GM12801 (cell line): ENCODE data around the gene COA6.

Source experiments
- TF ChIP-seq, protein P1 (sequence below): IDR thresholded peaks from one replicate; pipeline ENCODE4 v1.5.1; 2011; ENCODE audit warnings: control low read depth; ENCODE audit not compliant: insufficient read length; ENCODE audit errors: extremely low read depth

The COA6 gene

DNA sequence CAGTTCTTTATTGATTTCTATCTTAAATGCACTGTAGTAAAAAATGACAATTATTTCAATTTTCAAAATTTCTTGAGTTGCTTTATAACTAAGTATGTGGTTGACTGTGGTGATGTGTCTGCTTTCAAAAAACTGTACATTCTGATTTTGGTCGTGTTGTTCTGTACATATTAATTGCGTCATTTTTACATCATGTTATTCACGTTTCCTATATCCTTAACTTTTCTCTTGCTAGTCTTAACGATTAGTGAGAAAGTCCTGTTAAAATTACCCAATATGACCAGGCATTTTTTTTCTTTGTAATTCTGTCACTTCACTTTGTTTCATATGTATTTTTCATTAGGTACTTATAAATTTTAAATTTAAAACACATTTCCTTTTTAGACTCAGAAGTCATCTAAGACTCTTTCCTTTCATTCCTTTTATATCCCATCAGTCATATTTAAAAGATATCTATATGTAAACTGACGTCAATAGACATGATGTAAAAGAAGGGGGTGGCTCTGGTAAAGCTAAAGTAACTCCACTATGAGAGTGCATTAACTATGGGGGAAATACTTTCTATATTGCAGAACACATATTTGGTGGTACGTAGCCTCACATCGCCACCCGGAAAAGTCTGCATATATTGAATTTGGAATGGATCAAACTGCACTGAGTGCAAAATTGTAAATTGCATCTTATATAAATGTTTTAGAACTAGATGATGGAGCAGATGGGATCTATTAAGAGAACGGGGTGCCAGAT lies 1.1 kb upstream of the COA6 start:
- TF ChIP-seq, protein P1, sequence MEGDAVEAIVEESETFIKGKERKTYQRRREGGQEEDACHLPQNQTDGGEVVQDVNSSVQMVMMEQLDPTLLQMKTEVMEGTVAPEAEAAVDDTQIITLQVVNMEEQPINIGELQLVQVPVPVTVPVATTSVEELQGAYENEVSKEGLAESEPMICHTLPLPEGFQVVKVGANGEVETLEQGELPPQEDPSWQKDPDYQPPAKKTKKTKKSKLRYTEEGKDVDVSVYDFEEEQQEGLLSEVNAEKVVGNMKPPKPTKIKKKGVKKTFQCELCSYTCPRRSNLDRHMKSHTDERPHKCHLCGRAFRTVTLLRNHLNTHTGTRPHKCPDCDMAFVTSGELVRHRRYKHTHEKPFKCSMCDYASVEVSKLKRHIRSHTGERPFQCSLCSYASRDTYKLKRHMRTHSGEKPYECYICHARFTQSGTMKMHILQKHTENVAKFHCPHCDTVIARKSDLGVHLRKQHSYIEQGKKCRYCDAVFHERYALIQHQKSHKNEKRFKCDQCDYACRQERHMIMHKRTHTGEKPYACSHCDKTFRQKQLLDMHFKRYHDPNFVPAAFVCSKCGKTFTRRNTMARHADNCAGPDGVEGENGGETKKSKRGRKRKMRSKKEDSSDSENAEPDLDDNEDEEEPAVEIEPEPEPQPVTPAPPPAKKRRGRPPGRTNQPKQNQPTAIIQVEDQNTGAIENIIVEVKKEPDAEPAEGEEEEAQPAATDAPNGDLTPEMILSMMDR, result no peak

DNA sequence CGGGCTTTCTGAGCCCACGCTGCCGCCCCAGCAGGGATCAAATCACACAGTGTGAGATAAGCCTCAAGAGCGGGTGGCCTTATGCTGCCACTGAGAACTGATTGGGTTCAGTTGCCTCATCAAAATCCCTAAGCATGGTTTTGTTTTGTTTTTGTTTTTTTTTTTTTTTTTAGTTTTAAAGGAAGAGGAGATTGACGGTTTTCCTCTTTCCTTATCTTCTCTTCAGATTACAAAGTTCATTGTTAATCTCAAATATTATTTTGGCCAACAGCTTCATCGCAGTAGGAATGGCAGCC lies 651 bp downstream of the COA6 start:
- TF ChIP-seq, protein P1, result no peak

DNA sequence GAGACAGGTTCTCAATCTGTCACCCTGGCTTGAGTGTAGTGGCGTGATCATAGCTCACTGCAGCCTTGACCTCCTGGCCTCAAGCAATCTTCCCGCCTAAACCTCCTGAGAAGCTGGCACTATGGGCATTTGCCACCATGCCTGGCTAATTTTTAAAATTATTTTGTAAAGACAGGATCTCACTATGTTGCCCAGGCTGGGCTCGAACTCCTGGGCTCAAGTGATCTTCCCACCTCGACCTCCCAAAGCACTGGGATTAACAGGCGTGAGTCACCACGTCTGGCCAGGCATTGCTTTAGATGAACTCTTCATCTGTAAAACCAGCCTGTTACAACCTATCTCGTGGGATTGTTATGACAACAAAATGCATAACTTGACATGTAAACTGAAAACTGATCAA lies 2.4 kb downstream of the COA6 start:
- TF ChIP-seq, protein P1, result no peak

DNA sequence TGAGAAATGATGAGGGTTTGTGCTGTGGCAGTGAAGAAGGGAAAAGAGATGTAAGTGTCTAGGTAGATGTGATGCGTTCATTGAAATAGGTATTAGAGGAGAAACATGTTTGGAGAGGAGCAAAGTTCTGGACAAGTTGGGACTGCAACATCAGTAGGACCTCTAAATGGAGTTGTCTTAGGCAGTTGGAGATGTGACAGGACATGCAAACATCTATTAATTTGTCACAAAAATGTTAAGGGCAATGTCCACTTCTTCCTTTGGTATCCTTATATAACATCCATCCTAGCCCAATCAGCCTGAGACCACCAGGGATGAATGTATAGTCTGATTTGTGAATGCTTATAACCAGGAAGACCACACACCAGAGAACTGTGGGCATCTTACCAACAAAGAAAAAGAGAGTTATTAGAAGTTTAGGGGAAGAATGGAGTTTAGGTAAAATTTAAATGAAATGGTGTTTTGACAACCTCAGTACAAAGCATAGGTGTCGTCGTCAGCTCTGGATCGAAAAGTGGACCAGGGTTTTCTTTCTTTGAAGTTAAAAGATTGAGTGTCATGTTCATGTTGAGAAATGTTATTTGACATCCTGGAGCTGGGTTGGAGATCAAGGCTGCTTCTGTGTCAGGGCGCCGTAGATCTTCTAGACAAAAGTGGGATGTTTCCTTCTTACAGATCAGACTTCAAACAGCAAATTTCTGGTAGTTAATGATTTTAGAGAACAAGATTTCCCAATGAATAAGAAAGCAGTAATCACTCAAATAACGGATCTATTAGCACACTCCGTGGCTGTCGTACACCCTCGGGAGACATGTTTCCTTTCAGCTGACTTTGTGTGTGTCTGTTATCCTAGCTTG lies 8.7 kb downstream of the COA6 start:
- TF ChIP-seq, protein P1, result no peak

DNA sequence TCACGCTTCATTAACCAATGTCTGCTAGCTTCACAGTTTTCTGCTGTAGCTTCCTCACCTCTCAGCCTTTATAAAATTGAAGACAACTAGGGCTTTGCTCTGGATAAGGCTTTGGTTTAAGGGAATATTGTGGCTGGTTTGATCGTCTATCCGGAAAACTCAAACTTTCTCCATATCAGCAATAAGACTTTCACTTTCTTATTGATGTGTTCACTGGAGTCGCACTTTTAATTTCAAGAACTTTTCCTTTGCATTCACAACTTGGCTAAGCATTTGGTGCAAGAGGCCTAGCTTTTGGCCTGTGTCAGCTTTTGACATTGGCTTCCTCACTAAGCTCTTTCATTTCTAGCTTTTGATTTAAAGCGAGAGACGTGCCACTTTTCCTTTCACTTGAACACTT lies 12.9 kb downstream of the COA6 start:
- TF ChIP-seq, protein P1, result no peak

DNA sequence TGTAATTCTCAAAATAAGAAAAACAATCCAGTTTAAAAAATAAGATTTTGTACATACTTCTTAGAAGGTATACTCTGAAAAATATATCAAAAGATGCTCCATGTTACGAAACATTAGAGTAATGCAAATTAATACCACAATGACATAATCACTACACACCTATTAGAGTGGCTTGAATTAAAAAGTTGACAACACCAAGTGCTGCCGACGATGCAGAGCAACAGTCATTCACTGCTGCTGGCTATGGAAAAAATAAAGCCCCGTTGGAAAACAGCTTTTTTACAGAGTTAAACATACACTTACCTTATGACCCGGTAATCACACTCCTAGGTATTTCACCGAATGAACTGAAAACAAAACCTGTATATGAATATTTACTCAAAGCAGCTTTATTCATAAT lies 14.8 kb downstream of the COA6 start:
- TF ChIP-seq, protein P1, result no peak

DNA sequence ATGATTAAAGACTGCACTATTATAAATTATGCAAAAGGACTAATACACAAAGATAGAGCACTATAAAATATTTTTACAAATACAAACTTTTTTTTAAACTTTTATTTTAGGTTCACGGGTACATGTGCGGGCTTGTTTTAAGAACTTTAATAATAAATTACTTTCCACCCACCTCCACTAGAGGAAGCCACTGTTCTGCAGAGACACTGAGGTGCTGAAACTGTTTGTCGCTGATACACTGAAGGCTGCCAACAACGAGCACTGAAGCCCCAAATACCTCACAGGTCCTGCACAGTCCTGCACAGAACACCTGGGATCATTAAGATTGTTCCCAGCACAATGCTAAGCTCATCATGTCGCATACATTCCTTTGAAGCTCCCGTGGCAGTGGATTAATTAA lies 19.9 kb downstream of the COA6 start:
- TF ChIP-seq, protein P1, result no peak
